Suprapubic skin (tissue), 3 donors: ENCODE data around the gene COQ9.

ENCODE experiments used
- EP300 ChIP-seq: sonication (generic); formaldehyde crosslinking; IDR thresholded peaks from one replicate; pipeline ENCODE4 v1.6.1; 2017; ENCODE audit warnings: antibody characterized with exemption
- POLR2A ChIP-seq, 2 donors: fragments of 450-650 bp; IDR thresholded peaks; one replicate each; pipeline ENCODE4 v1.6.1; 2017; ENCODE audit warnings: antibody characterized with exemption in 2 of 2, mild to moderate bottlenecking in 2 of 2, moderate library complexity in 2 of 2
- TF ChIP-seq, protein P1 (sequence below), 2 donors: fragments of 200-600 bp in 1 of 2; fragments of 450-650 bp in 1 of 2; sonication (generic) in 1 of 2; IDR thresholded peaks; one replicate each; pipeline ENCODE4 v1.5.1; 2016 to 2019; ENCODE audit warnings: antibody characterized with exemption in 2 of 2, mild to moderate bottlenecking in 1 of 2, moderate library complexity in 1 of 2

DNA sequence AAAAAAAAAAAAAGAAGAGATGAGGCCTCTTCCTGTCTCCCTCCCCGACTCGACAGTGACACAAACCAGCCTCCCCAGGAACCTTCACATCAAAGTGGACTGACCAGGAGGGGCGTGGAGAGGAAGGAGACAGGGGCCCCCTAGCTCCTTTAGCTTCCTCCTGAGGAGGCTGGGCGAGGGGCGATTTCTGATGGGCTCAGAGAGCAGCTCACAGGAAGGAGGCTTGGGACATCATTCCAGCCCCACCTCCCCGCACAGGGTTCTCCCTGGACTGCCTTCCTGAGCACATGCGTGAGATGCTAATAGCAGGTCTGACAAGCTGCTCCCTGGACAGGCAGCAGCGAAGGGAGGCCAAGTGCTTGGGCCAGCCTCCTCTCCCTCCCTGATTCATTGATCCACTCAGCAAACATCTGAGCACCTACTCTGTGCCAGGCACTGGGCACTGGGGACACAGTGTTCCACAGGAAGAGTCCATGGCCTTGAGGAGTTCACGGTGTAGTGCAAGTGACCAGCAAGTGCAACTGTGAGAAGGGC, 53.4 kb downstream of the COQ9 start:
- TF ChIP-seq EP300 (no peak), POLR2A (IDR thresholded peaks at IDR 0.05) (no peak)
- TF ChIP-seq, protein P1, sequence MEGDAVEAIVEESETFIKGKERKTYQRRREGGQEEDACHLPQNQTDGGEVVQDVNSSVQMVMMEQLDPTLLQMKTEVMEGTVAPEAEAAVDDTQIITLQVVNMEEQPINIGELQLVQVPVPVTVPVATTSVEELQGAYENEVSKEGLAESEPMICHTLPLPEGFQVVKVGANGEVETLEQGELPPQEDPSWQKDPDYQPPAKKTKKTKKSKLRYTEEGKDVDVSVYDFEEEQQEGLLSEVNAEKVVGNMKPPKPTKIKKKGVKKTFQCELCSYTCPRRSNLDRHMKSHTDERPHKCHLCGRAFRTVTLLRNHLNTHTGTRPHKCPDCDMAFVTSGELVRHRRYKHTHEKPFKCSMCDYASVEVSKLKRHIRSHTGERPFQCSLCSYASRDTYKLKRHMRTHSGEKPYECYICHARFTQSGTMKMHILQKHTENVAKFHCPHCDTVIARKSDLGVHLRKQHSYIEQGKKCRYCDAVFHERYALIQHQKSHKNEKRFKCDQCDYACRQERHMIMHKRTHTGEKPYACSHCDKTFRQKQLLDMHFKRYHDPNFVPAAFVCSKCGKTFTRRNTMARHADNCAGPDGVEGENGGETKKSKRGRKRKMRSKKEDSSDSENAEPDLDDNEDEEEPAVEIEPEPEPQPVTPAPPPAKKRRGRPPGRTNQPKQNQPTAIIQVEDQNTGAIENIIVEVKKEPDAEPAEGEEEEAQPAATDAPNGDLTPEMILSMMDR (IDR thresholded peaks at IDR 0.05), result no peak
